Endothelial cell of umbilical vein (primary cell): ENCODE results near the gene CTDP1. TPM values are rescaled to one million over a fixed set of nuclear protein-coding genes. Genes with fewer than 3 reads are reported as not detected.

ENCODE experiments used
- BruUV-seq: library from RNA; stranded (reverse); fragments of 400-500 nt; replicated peaks from 2 replicates; lab custom pipeline; 2021; lab: Mats Ljungman, UMichigan
- CTCF ChIA-PET: fragments of 300-600, 350-600 bp; sonication (Branson Sonifier 250); formaldehyde crosslinking; loops from one replicate; lab custom pipeline; 2021; ENCODE audit warnings: antibody characterized with exemption, inconsistent platforms; lab: Charles Lee
- POLR2A ChIA-PET: fragments of 300-600, 350-600 bp; sonication (Branson Sonifier 250); formaldehyde crosslinking; loops from one replicate; lab custom pipeline; 2021; ENCODE audit warnings: antibody characterized with exemption, inconsistent platforms; lab: Charles Lee
- DNase-seq: peaks from one replicate; pipeline ENCODE4 v3.0.0-alpha.2; 2011; ENCODE audit warnings: low read depth, low spot score
- FAIRE-seq: peaks from 2 replicates; lab custom pipeline; 2011; peaks lifted over from hg19 to GRCh38; lab: Jason Lieb, UNC
- H2AFZ ChIP-seq: 2 replicates; pipeline ENCODE4 v1.6.0; 2012; ENCODE audit warnings: low read depth, low read length, control low read depth, inconsistent platforms
- H3K27ac ChIP-seq: 2 replicates; pipeline ENCODE4 v1.5.1; 2011; ENCODE audit warnings: low read depth, mild to moderate bottlenecking, control low read depth, low read length, moderate library complexity; ENCODE audit not compliant: insufficient read depth
- H3K27me3 ChIP-seq, 2 experiments: 2 replicates each; pipeline versions ENCODE4 v1.6.0 to v1.6.1; 2011; ENCODE audit warnings: low read length in 2 of 2, mixed read lengths in 1 of 2; ENCODE audit not compliant: control insufficient read depth in 2 of 2, insufficient read depth in 2 of 2
- H3K36me3 ChIP-seq, 2 experiments: 2 replicates in 1 of 2; 3 replicates in 1 of 2; pipeline ENCODE4 v1.5.1; 2011; ENCODE audit warnings: low read length in 2 of 2, mild to moderate bottlenecking in 1 of 2, moderate library complexity in 1 of 2; ENCODE audit not compliant: control insufficient read depth in 2 of 2, insufficient read depth in 2 of 2; ENCODE audit errors: extremely low read depth in 1 of 2
- H3K4me1 ChIP-seq: 3 replicates; pipeline ENCODE4 v1.5.1; 2011; ENCODE audit warnings: mild to moderate bottlenecking, low read length; ENCODE audit not compliant: control insufficient read depth, insufficient read depth; ENCODE audit errors: extremely low read depth
- H3K4me2 ChIP-seq: 2 replicates; pipeline ENCODE4 v1.6.1; 2011; ENCODE audit warnings: low read length, control low read depth, mixed read lengths; ENCODE audit not compliant: insufficient read depth
- H3K4me3 ChIP-seq, 3 experiments: fragments of 200-600 bp in 1 of 3; sonication (generic), shearing (Covaris generic) in 1 of 3; replicated peaks in 1 of 3; 2 replicates each; pipeline ENCODE4 v1.5.1; 2011 to 2016; ENCODE audit warnings: control low read depth in 3 of 3, low read length in 3 of 3, mild to moderate bottlenecking in 2 of 3, inconsistent platforms in 1 of 3, low read depth in 1 of 3, moderate library complexity in 1 of 3; ENCODE audit not compliant: insufficient read depth in 1 of 3
- H3K79me2 ChIP-seq: 2 replicates; pipeline ENCODE4 v1.6.0; 2012; ENCODE audit warnings: low read length, inconsistent platforms; ENCODE audit not compliant: control insufficient read depth, insufficient read depth
- H3K9ac ChIP-seq: replicated peaks from 2 replicates; pipeline ENCODE3; 2011; ENCODE audit warnings: low read length, control low read depth; ENCODE audit not compliant: insufficient read depth; ENCODE audit errors: extremely low read depth
- H3K9me1 ChIP-seq: replicated peaks from 3 replicates; pipeline ENCODE4 v1.6.0; 2011; ENCODE audit warnings: mild to moderate bottlenecking, low read length; ENCODE audit not compliant: control insufficient read depth, insufficient read depth; ENCODE audit errors: extremely low read depth
- H3K9me3 ChIP-seq: replicated peaks from 2 replicates; pipeline ENCODE4 v1.5.1; 2012; ENCODE audit warnings: low read length, inconsistent platforms; ENCODE audit not compliant: control insufficient read depth, insufficient read depth
- H4K20me1 ChIP-seq: replicated peaks from 2 replicates; pipeline ENCODE3; 2011; ENCODE audit warnings: mild to moderate bottlenecking, low read length; ENCODE audit not compliant: control insufficient read depth, insufficient read depth; ENCODE audit errors: extremely low read depth
- CTCF ChIP-seq, 2 donors: IDR thresholded peaks; 1 replicate in 1 of 2; 2 replicates in 1 of 2; pipeline ENCODE4 v1.5.1; 2011; ENCODE audit warnings: low read length in 2 of 2, mild to moderate bottlenecking in 2 of 2, moderate library complexity in 2 of 2, control low read depth in 1 of 2, inconsistent platforms in 1 of 2, low read depth in 1 of 2; ENCODE audit not compliant: insufficient read depth in 1 of 2; ENCODE audit errors: extremely low read depth in 1 of 2
- EZH2 ChIP-seq: IDR thresholded peaks from 2 replicates; pipeline ENCODE4 v1.6.1; 2012; ENCODE audit warnings: borderline replicate concordance, low read depth, mild to moderate bottlenecking, moderate library complexity, low read length, inconsistent platforms; ENCODE audit not compliant: severe bottlenecking
- FOS ChIP-seq: IDR thresholded peaks from 2 replicates; pipeline ENCODE4 v1.6.1; 2011; ENCODE audit warnings: mild to moderate bottlenecking, low read length, moderate library complexity, borderline replicate concordance; ENCODE audit not compliant: insufficient read depth
- GATA2 ChIP-seq: IDR thresholded peaks from 2 replicates; pipeline ENCODE4 v1.7.0; 2011; ENCODE audit warnings: low read depth, mild to moderate bottlenecking, moderate library complexity, mixed read lengths, low read length; ENCODE audit not compliant: insufficient read length, insufficient read depth
- JUN ChIP-seq: IDR thresholded peaks from 2 replicates; pipeline ENCODE4 v1.6.1; 2011; ENCODE audit warnings: borderline replicate concordance, low read depth; ENCODE audit not compliant: insufficient read length, insufficient read depth
- MAX ChIP-seq: IDR thresholded peaks from 2 replicates; pipeline ENCODE4 v1.6.1; 2011; ENCODE audit not compliant: insufficient read depth, insufficient read length
- MYC ChIP-seq: IDR thresholded peaks from one replicate; pipeline ENCODE4 v1.6.1; 2011; ENCODE audit warnings: mild to moderate bottlenecking, low read depth, low read length
- POLR2A ChIP-seq: IDR thresholded peaks from 2 replicates; pipeline ENCODE4 v1.6.1; 2012; ENCODE audit warnings: low read depth, mild to moderate bottlenecking, control low read depth, low read length
- POLR2AphosphoS5 ChIP-seq: IDR thresholded peaks from 2 replicates; pipeline ENCODE4 v1.6.1; 2012; ENCODE audit warnings: low read depth, mild to moderate bottlenecking, control low read depth, low read length, moderate library complexity; ENCODE audit not compliant: insufficient read depth
- dilution Hi-C: fragments of 300-500 bp; cut with MboI; formaldehyde crosslinking; loops from one replicate; pipeline ENCODE4 v1.15.0; 2019; ENCODE audit warnings: low sequenced_read_pairs; ENCODE audit not compliant: extremely low pct_ligation_motif_present
- intact Hi-C: fragments of 100-400 bp; cut with micrococcal nuclease; formaldehyde crosslinking; loops from one replicate; pipeline ENCODE4 v1.10.0; 2022
- polyA plus RNA-seq, 4 experiments: library from polyadenylated mRNA; depleted of rRNA in 3 of 4; stranded (reverse) in 3 of 4; unstranded in 1 of 4; fragments of >200 nt; gene quantifications; 2 replicates each; pipeline versions ENCODE4 v1.2.1 to v1.2.3, GENCODE V29; 2011 to 2012; ENCODE audit warnings: missing spikeins in 1 of 4
- total RNA-seq: library from RNA; stranded (reverse); gene quantifications from 2 replicates; pipeline ENCODE4 v1.2.3, GENCODE V29; 2021

CTDP1 gene
- total and polyA plus RNA-seq, 2 donors (not counting 3 experiments of a cell fraction or from before 2014, with no cell fraction given), result 15.3 to 27.6 TPM

GRCh38 chr18:79763407-79763806, 83.8 kb downstream of the CTDP1 start:
- TF ChIP-seq MAX (no peak), FOS (no peak), GATA2 (no peak), EZH2 (no peak), JUN (no peak), POLR2AphosphoS5 (no peak)
- POLR2A ChIA-PET, result no interaction called here
- Histone ChIP-seq H3K9ac (no peak overlapping the region), H4K20me1 (no peaks in the 10 kb centered on the region), H3K9me3 (no peaks in the 10 kb centered on the region), H3K36me3 (no peaks in the 10 kb centered on the region), H3K4me3 (no peak overlapping the region), H2AFZ (no peak overlapping the region), H3K4me1 (no peaks in the 10 kb centered on the region), H3K4me2 (no peak overlapping the region), H3K79me2 (no peaks in the 10 kb centered on the region), H3K27me3 (no peaks in the 10 kb centered on the region), H3K27ac (no peak overlapping the region), H3K9me1 (no peaks in the 10 kb centered on the region)
- dilution Hi-C loops (no loop called here), intact Hi-C loops (no loop called here)
- no peak for DNase-seq
- BruUV-seq, result no TSS peak
- FAIRE-seq, result no peak
- CTCF ChIA-PET, result no interaction called here

GRCh38 chr18:79764131-79764530, 84.5 kb downstream of the CTDP1 start:
- FAIRE-seq (no peak), DNase-seq (no peak)
- Histone ChIP-seq H3K9me3 (no peaks in the 10 kb centered on the region), H4K20me1 (no peaks in the 10 kb centered on the region), H3K4me2 (no peak overlapping the region), H3K27me3 (no peaks in the 10 kb centered on the region), H3K36me3 (no peaks in the 10 kb centered on the region), H3K4me3 (no peak overlapping the region), H3K9me1 (no peaks in the 10 kb centered on the region), H3K9ac (no peak overlapping the region), H3K4me1 (no peaks in the 10 kb centered on the region), H3K27ac (no peak overlapping the region), H3K79me2 (no peaks in the 10 kb centered on the region), H2AFZ (no peak overlapping the region)
- ChIA-PET CTCF (no interaction called here), POLR2A (no interaction called here)
- intact Hi-C loops (no loop called here), dilution Hi-C loops (no loop called here)
- no TSS peak for BruUV-seq
- no peak for TF ChIP-seq MYC
- no peak for TF ChIP-seq GATA2
- TF ChIP-seq CTCF (IDR thresholded peaks at IDR 0.05; ENCODE audit: extremely low read depth in 1 of 2, insufficient read depth in 1 of 2, low read depth in 1 of 2, low read length in 2 of 2), result no peak
- no peak for TF ChIP-seq FOS
- TF ChIP-seq EZH2, result no peak
- TF ChIP-seq MAX, result no peak
- TF ChIP-seq POLR2AphosphoS5, result no peak
- no peak for TF ChIP-seq JUN
- no peak for TF ChIP-seq POLR2A
